ENCODE data around the gene PHRF1. TPM values are rescaled to one million over a fixed set of nuclear protein-coding genes. Genes with fewer than 3 reads are reported as not detected.

PHRF1 gene
- total RNA-seq, 3 donors from 2014 or later (not counting 1 experiment from before 2014, with no cell fraction given) = 46.1 to 52.0 (median 46.9) TPM

DNA sequence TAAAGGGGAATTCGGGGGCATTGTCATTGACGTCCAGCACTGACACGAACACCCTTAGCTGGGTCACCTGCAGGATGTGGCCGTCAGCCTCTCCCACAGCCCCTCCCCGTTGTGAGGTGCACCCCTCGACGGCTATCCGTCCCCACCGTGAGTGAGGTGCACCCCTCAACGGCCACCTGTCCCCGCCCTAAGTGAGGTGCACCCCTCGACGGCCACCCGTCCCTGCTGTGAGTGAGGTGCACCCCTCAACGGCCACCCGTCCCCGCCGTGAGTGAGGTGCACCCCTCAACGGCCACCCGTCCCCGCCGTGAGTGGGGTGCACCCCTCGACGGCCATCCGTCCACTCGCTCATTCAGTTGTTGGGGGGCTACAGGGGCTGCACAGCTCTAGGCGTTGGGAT, 45.6 kb downstream of the PHRF1 start:
- Mint-ChIP-seq H3K4me3 (no peak overlapping the region), H3K27ac (no peak overlapping the region), H3K36me3 (no peaks in the 10 kb centered on the region), H3K27me3 (ENCODE audit: low read depth in 2 of 2) (peaks cover 0 to 3% of the 10 kb centered on the region in 2 donors), H3K9me3 (no peaks in the 10 kb centered on the region), H3K4me1 (peaks cover 0 to under 1% of the 10 kb centered on the region in 2 donors)
- intact Hi-C loops (cut with micrococcal nuclease) = no loop called here
- ATAC-seq (peak in 2 of 3 donors; percentile 19 to 27), DNase-seq (no peak)
- Histone ChIP-seq H3K36me3 (ENCODE audit: control insufficient read depth, insufficient read depth, low read length) (no peaks in the 10 kb centered on the region), H3K4me1 (ENCODE audit: control insufficient read depth, insufficient read depth, low read length) (peaks cover 9% of the 10 kb centered on the region), H3K9me3 (ENCODE audit: control insufficient read depth, insufficient read depth, low read length) (no peaks in the 10 kb centered on the region), H3K4me3 (ENCODE audit: low read length) (no peak overlapping the region), H3K27me3 (ENCODE audit: control insufficient read depth, insufficient read depth, low read length) (peaks cover 9% of the 10 kb centered on the region), H3K27ac (ENCODE audit: low read length) (no peak overlapping the region)
- WGBS (ENCODE audit: insufficient coverage) = 85% methylated on average over 27 of the region's 27 CpGs
- TF ChIP-seq, protein P1, sequence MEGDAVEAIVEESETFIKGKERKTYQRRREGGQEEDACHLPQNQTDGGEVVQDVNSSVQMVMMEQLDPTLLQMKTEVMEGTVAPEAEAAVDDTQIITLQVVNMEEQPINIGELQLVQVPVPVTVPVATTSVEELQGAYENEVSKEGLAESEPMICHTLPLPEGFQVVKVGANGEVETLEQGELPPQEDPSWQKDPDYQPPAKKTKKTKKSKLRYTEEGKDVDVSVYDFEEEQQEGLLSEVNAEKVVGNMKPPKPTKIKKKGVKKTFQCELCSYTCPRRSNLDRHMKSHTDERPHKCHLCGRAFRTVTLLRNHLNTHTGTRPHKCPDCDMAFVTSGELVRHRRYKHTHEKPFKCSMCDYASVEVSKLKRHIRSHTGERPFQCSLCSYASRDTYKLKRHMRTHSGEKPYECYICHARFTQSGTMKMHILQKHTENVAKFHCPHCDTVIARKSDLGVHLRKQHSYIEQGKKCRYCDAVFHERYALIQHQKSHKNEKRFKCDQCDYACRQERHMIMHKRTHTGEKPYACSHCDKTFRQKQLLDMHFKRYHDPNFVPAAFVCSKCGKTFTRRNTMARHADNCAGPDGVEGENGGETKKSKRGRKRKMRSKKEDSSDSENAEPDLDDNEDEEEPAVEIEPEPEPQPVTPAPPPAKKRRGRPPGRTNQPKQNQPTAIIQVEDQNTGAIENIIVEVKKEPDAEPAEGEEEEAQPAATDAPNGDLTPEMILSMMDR (IDR thresholded peaks at IDR 0.05) = no peak

DNA sequence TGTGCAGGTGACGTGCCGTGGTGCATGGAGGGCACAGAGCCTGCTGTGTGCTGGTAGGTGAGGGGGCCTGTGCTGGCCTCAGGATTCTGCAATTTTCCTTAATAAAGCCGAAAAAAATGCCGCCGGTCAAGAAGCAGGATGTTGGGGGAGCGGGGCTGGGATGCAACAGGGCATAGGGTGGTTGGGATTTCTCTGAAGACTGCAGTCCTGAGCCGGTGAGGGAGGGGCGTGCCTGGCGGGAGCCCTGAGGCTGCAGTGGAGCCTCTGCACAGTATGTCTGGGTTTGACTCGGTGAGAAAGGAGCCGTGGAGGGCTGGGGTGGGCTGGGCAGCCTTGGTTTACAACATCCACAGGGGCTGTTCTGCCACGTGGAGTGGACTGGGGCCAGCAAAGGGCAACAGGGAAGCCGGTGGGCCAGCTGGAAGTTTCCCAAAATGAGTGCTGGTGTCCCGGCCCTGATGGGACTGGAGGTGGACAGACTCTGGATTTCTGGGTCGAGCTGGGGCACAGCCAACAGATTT, 47.1 kb downstream of the PHRF1 start:
- Mint-ChIP-seq H3K36me3 (no peaks in the 10 kb centered on the region), H3K4me1 (peaks cover 9 to 10% of the 10 kb centered on the region in 2 donors), H3K4me3 (no peak overlapping the region), H3K27me3 (ENCODE audit: low read depth in 2 of 2) (peaks cover 10 to 11% of the 10 kb centered on the region in 2 donors), H3K27ac (no peak overlapping the region), H3K9me3 (no peaks in the 10 kb centered on the region)
- 90% methylated on average over 15 of the region's 15 CpGs for WGBS (ENCODE audit: insufficient coverage)
- no peak for ATAC-seq
- no peak overlapping the region for H3K27ac ChIP-seq (ENCODE audit: low read length)
- intact Hi-C loops (cut with micrococcal nuclease) = no loop called here
- no peak for DNase-seq
- peaks cover 10% of the 10 kb centered on the region for H3K4me1 ChIP-seq (ENCODE audit: control insufficient read depth, insufficient read depth, low read length)
- H3K36me3 ChIP-seq (ENCODE audit: control insufficient read depth, insufficient read depth, low read length) = no peaks in the 10 kb centered on the region
- H3K9me3 ChIP-seq (ENCODE audit: control insufficient read depth, insufficient read depth, low read length) = no peaks in the 10 kb centered on the region
- peaks cover 11% of the 10 kb centered on the region for H3K27me3 ChIP-seq (ENCODE audit: control insufficient read depth, insufficient read depth, low read length)
- H3K4me3 ChIP-seq (ENCODE audit: low read length) = no peak overlapping the region
- TF ChIP-seq, protein P1 (IDR thresholded peaks at IDR 0.05) = no peak

DNA sequence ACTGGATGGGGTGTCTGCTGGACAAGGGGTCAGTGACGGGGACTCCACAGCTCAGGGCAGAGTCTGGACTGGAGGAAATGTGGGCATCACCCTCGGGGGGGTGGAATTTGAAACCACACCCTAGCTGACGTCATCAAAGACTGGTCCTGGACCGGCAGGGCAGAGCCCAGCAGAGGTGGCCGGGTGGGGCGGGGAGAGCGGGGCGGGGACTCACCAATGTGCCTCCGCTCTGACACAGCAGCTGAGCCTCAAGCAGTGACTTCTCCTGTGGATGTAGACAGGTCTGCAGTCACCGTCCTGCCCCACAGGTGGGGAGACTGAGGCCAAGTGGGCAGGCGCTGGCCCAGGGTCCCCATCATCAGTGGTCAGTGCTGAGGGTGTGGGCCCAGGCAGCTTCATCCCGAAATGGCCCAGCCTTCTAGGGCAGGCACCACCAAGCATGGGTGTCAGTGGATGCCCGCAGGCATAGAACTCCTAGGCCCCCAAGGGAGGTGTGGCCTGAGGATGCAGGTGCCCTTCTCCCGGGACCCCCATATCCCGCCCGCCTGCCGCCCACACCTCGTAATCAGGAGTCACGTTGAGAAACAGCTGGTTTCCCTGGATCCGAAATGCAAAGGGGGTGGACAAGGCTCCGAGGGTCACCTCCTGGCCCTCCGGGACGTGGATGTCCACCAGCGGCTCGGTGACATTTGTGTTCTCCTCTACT, 47.9 kb downstream of the PHRF1 start:
- Histone ChIP-seq H3K4me3 (ENCODE audit: low read length) (no peak overlapping the region), H3K27ac (ENCODE audit: low read length) (no peak overlapping the region), H3K4me1 (ENCODE audit: control insufficient read depth, insufficient read depth, low read length) (peaks cover 17% of the 10 kb centered on the region), H3K36me3 (ENCODE audit: control insufficient read depth, insufficient read depth, low read length) (no peaks in the 10 kb centered on the region), H3K9me3 (ENCODE audit: control insufficient read depth, insufficient read depth, low read length) (no peaks in the 10 kb centered on the region), H3K27me3 (ENCODE audit: control insufficient read depth, insufficient read depth, low read length) (peaks cover 11% of the 10 kb centered on the region)
- Mint-ChIP-seq H3K4me3 (no peak overlapping the region), H3K9me3 (no peaks in the 10 kb centered on the region), H3K27ac (no peak overlapping the region), H3K36me3 (no peaks in the 10 kb centered on the region), H3K4me1 (peaks cover 16 to 17% of the 10 kb centered on the region in 2 donors), H3K27me3 (ENCODE audit: low read depth in 2 of 2) (peaks cover 13 to 17% of the 10 kb centered on the region in 2 donors)
- WGBS (ENCODE audit: insufficient coverage) = 92% methylated on average over 25 of the region's 25 CpGs
- ATAC-seq (no peak), DNase-seq (no peak)
- intact Hi-C loops (cut with micrococcal nuclease) = no loop called here
- TF ChIP-seq, protein P1 (IDR thresholded peaks at IDR 0.05) = no peak

Data from natural killer cell (primary cell).